HepG2 (cell line): ENCODE measurements around the gene SRSF10. TPM values are rescaled to one million over a fixed set of nuclear protein-coding genes. Genes with fewer than 3 reads are reported as not detected.

ENCODE experiments used
- HNRNPH1 ChIP-seq: fragments of 200-400 bp; formaldehyde crosslinking; optimal IDR thresholded peaks from 2 replicates; pipeline ENCODE3; 2017; ENCODE audit warnings: mild to moderate bottlenecking, low read depth, low read length
- HOXA7 ChIP-seq: sonication (generic); formaldehyde crosslinking; IDR thresholded peaks from 2 replicates; pipeline ENCODE4 v1.8.1; 2022; ENCODE audit warnings: mild to moderate bottlenecking, missing genetic modification reagents, moderate library complexity
- IKZF4 ChIP-seq: sonication (generic); formaldehyde crosslinking; IDR thresholded peaks from 2 replicates; pipeline ENCODE4 v1.5.1; 2020; ENCODE audit warnings: borderline replicate concordance, mild to moderate bottlenecking, low read depth, missing genetic modification reagents; ENCODE audit errors: not compliant biosample characterization
- NR2C2 ChIP-seq: sonication (generic); formaldehyde crosslinking; IDR thresholded peaks from 2 replicates; pipeline ENCODE4 v1.4.0; 2020; ENCODE audit warnings: missing genetic modification reagents, mild to moderate bottlenecking, moderate library complexity, borderline replicate concordance
- RARA ChIP-seq: IDR thresholded peaks from 2 replicates; pipeline ENCODE4 v1.6.1; 2016; ENCODE audit warnings: missing genetic modification reagents, missing compliant biosample characterization
- SSRP1 ChIP-seq: IDR thresholded peaks from 2 replicates; pipeline ENCODE4 v1.6.1; 2016; ENCODE audit warnings: control low read depth
- YEATS2 ChIP-seq: sonication (generic); formaldehyde crosslinking; IDR thresholded peaks from 2 replicates; pipeline ENCODE4 v1.4.0; 2020; ENCODE audit warnings: missing genetic modification reagents, borderline replicate concordance
- ZFAT ChIP-seq: sonication (generic); formaldehyde crosslinking; conservative IDR thresholded peaks from 2 replicates; pipeline ENCODE4 v1.8.1; 2023; ENCODE audit warnings: missing genetic modification reagents, inconsistent platforms
- ZFP37 ChIP-seq: sonication (generic); formaldehyde crosslinking; IDR thresholded peaks from 2 replicates; pipeline ENCODE4 v1.4.0; 2020; ENCODE audit warnings: missing genetic modification reagents, borderline replicate concordance
- ZNF441 ChIP-seq: sonication (generic); formaldehyde crosslinking; IDR thresholded peaks from 2 replicates; pipeline ENCODE4 v1.7.0; 2021; ENCODE audit warnings: missing genetic modification reagents, borderline replicate concordance
- ZNF557 ChIP-seq: sonication (generic); formaldehyde crosslinking; IDR thresholded peaks from 2 replicates; pipeline ENCODE4 v1.4.0; 2020; ENCODE audit warnings: missing genetic modification reagents
- polyA plus RNA-seq, 8 experiments: library from polyadenylated mRNA; depleted of rRNA in 3 of 8; stranded (reverse) in 7 of 8; unstranded in 1 of 8; fragments of >200 nt; fragmentation: Illumina TruSeq in 4 of 8; extraction: Trizol in 4 of 8; gene quantifications; 2 replicates each; pipeline versions ENCODE4 v1.2.1 to v1.2.3, GENCODE V29; 2011 to 2016; ENCODE audit warnings: low read depth in 4 of 8, missing spikeins in 1 of 8, mixed read lengths in 1 of 8; ENCODE audit not compliant: insufficient read depth in 1 of 8
- total RNA-seq, 5 experiments: library from RNA; depleted of rRNA; stranded (reverse); fragments of >200 nt; fragmentation: Illumina TruSeq; extraction: Trizol; gene quantifications; 2 replicates each; pipeline ENCODE4 v1.2.3, GENCODE V29; 2016; ENCODE audit warnings: low read depth in 1 of 5
- TF ChIP-seq, protein P1 (sequence below): sonication (generic); formaldehyde crosslinking; IDR thresholded peaks from 2 replicates; pipeline ENCODE4 v1.8.0; 2022; ENCODE audit warnings: mild to moderate bottlenecking, missing genetic modification reagents, borderline replicate concordance
- TF ChIP-seq, protein P2 (sequence below): sonication (generic); formaldehyde crosslinking; IDR thresholded peaks from 2 replicates; pipeline ENCODE4 v1.4.0; 2020; ENCODE audit warnings: missing genetic modification reagents
- TF ChIP-seq, protein P3 (sequence below): sonication (generic); formaldehyde crosslinking; IDR thresholded peaks from one replicate; pipeline ENCODE4 v1.5.1; 2020; ENCODE audit warnings: mild to moderate bottlenecking, missing genetic modification reagents; ENCODE audit errors: not compliant biosample characterization
- TF ChIP-seq, protein P4 (sequence below): conservative IDR thresholded peaks from 2 replicates; pipeline ENCODE4 v1.6.1; 2018; ENCODE audit warnings: missing genetic modification reagents

The SRSF10 gene
- total and polyA plus RNA-seq, 2 of the 13 experiments (the other 11 are each of a cell fraction or from before 2014, with no cell fraction given), result 126 to 186 TPM

- TF ChIP-seq HNRNPH1 (peak; percentile 19), ZNF441 (CRISPR knock-in tag) (0 out of 2 replicates have a peak, but pooled peaks have one; percentile 42), SSRP1 (no peak), NR2C2 (no peak), ZNF557 (CRISPR knock-in tag) (0 out of 2 replicates have a peak, but pooled peaks have one; percentile 7), ZFAT (no peak), HOXA7 (CRISPR knock-in tag) (no peak), ZFP37 (CRISPR knock-in tag) (no peak; the same call in 1 of the 2 replicates), YEATS2 (CRISPR knock-in tag) (0 out of 2 replicates have a peak, but pooled peaks have one; percentile 7), RARA (CRISPR knock-in tag) (peak; percentile 29; the same call in 1 of the 2 replicates), IKZF4 (CRISPR knock-in tag) (no peak)
- TF ChIP-seq, protein P1, sequence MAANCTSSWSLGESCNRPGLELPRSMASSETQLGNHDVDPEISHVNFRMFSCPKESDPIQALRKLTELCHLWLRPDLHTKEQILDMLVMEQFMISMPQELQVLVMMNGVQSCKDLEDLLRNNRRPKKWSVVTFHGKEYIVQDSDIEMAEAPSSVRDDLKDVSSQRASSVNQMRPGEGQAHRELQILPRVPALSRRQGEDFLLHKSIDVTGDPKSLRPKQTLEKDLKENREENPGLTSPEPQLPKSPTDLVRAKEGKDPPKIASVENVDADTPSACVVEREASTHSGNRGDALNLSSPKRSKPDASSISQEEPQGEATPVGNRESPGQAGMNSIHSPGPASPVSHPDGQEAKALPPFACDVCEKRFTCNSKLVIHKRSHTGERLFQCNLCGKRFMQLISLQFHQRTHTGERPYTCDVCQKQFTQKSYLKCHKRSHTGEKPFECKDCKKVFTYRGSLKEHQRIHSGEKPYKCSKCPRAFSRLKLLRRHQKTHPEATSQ, result peak; percentile 15; the same call in 1 of the 2 replicates
- TF ChIP-seq, protein P2, sequence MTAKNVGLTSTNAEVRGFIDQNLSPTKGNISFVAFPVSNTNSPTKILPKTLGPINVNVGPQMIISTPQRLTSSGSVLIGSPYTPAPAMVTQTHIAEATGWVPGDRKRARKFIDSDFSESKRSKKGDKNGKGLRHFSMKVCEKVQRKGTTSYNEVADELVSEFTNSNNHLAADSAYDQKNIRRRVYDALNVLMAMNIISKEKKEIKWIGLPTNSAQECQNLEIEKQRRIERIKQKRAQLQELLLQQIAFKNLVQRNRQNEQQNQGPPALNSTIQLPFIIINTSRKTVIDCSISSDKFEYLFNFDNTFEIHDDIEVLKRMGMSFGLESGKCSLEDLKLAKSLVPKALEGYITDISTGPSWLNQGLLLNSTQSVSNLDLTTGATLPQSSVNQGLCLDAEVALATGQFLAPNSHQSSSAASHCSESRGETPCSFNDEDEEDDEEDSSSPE (CRISPR knock-in tag), result peak; percentile 51; the same call in 1 of the 2 replicates
- TF ChIP-seq, protein P3, sequence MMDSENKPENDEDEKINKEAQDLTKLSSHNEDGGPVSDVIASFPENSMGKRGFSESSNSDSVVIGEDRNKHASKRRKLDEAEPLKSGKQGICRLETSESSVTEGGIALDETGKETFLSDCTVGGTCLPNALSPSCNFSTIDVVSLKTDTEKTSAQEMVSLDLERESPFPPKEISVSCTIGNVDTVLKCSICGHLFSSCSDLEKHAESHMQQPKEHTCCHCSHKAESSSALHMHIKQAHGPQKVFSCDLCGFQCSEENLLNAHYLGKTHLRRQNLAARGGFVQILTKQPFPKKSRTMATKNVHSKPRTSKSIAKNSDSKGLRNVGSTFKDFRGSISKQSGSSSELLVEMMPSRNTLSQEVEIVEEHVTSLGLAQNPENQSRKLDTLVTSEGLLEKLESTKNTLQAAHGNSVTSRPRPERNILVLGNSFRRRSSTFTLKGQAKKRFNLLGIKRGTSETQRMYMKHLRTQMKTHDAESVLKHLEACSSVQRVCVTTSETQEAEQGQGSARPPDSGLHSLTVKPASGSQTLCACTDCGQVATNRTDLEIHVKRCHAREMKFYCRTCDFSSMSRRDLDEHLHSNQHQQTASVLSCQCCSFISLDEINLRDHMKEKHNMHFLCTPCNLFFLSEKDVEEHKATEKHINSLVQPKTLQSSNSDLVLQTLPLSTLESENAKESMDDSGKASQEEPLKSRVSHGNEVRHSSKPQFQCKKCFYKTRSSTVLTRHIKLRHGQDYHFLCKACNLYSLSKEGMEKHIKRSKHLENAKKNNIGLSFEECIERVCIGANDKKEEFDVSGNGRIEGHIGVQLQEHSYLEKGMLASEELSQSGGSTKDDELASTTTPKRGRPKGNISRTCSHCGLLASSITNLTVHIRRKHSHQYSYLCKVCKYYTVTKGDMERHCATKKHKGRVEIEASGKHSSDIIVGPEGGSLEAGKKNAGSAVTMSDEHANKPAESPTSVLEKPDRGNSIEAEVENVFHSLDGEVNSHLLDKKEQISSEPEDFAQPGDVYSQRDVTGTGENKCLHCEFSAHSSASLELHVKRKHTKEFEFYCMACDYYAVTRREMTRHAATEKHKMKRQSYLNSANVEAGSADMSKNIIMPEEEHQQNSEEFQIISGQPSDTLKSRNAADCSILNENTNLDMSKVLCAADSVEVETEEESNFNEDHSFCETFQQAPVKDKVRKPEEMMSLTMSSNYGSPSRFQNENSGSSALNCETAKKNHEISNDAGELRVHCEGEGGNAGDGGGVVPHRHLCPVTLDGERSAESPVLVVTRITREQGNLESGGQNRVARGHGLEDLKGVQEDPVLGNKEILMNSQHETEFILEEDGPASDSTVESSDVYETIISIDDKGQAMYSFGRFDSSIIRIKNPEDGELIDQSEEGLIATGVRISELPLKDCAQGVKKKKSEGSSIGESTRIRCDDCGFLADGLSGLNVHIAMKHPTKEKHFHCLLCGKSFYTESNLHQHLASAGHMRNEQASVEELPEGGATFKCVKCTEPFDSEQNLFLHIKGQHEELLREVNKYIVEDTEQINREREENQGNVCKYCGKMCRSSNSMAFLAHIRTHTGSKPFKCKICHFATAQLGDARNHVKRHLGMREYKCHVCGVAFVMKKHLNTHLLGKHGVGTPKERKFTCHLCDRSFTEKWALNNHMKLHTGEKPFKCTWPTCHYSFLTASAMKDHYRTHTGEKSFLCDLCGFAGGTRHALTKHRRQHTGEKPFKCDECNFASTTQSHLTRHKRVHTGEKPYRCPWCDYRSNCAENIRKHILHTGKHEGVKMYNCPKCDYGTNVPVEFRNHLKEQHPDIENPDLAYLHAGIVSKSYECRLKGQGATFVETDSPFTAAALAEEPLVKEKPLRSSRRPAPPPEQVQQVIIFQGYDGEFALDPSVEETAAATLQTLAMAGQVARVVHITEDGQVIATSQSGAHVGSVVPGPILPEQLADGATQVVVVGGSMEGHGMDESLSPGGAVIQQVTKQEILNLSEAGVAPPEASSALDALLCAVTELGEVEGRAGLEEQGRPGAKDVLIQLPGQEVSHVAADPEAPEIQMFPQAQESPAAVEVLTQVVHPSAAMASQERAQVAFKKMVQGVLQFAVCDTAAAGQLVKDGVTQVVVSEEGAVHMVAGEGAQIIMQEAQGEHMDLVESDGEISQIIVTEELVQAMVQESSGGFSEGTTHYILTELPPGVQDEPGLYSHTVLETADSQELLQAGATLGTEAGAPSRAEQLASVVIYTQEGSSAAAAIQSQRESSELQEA (CRISPR knock-in tag), result peak; percentile 73
- TF ChIP-seq, protein P4, sequence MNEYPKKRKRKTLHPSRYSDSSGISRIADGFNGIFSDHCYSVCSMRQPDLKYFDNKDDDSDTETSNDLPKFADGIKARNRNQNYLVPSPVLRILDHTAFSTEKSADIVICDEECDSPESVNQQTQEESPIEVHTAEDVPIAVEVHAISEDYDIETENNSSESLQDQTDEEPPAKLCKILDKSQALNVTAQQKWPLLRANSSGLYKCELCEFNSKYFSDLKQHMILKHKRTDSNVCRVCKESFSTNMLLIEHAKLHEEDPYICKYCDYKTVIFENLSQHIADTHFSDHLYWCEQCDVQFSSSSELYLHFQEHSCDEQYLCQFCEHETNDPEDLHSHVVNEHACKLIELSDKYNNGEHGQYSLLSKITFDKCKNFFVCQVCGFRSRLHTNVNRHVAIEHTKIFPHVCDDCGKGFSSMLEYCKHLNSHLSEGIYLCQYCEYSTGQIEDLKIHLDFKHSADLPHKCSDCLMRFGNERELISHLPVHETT, result 0 out of 2 replicates have a peak, but pooled peaks have one; percentile 8
These were observed 21.2 kb downstream of the SRSF10 start (continued) for GRCh38 chr1:23958810-23959460.
